CD1c-positive myeloid dendritic cell (primary cell): ENCODE results near the gene SPINK1.
"Not testable (repeated sequence)": the region's sequence is repeated elsewhere in the genome, so short reads cannot be mapped to it uniquely, and the experiment has no call there.

Experiments
- DNase-seq: peaks from one replicate; pipeline ENCODE4 v3.0.0-alpha.2; 2016; ENCODE audit errors: extremely low spot score

Gene SPINK1, protein sequence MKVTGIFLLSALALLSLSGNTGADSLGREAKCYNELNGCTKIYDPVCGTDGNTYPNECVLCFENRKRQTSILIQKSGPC

DNA sequence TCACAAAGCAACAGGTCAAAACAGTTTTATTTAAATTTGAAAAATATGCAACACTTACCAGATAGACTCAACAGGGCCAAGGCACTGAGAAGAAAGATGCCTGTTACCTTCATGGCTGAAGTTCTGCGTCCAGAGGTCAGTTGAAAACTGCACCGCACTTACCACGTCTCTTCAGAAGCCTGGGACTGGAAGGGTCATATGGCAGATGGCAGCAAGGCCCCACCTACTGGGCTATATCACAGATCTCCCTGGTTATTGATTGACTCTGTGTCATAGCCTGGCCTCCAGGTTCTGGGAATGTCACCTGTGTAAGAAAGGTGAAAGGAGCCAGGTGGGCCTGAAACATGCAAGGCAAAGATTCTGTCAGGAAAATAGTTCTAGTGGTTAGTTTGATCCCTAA is at the start of gene SPINK1:
Gene SPINK1 (minus strand): TSS at position 207 of the 400 bp plus-strand sequence. CDS start 94 bp downstream, at position 113.
- no peak for DNase-seq

DNA sequence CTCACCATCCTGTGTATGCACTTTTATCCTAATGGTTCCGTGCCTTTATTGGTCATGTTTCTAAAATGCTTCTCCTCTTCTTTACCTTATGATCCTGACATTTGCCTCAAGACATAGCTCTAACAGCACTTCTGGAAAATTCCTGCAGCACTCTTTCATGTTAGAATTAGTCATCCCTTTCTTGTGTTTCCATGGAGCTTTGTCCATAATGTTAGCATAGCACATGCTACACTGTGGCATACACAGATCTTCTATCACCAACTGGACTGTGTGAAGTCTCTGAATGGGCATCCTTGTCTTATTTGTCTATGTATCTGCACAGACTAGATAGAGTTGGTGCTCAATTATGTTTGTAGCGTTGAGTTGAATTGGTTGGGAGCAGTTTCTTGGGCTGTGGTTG is 49.0 kb upstream of the SPINK1 start:
- DNase-seq = no peak

GRCh38 chr5:147879784-147880183 is 48.3 kb upstream of the SPINK1 start:
- DNase-seq = no peak

- no peak for DNase-seq
These were observed 46.7 kb upstream of the SPINK1 start, which contains the start of gene SCGB3A2 for GRCh38 chr5:147878066-147878759. TSS of gene SCGB3A2 (plus strand) at chr5:147878711. CDS start at chr5:147878804, 93 bp downstream.

- no peak for DNase-seq
These were observed 45.2 kb upstream of the SPINK1 start for GRCh38 chr5:147876626-147877025.

DNA sequence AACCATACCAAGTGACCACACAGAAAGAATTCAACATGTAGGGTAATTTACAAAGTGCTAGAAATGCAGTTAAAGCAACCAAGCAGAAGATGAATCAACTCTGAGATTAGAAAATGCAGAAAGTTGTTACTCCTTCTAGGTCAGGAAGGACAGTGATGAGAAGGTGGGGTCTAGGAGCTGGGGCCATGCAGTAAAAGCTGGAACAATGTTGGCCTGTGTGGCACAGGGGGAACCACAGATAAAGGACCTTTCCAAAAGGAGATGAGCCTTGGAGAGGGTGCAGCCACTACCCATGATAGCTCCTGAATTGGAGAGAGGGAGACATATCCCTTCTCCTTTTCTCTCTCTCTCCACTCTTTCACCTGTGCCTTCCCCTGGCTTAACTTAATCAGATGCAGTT is 44.7 kb upstream of the SPINK1 start:
- DNase-seq = no peak

DNA sequence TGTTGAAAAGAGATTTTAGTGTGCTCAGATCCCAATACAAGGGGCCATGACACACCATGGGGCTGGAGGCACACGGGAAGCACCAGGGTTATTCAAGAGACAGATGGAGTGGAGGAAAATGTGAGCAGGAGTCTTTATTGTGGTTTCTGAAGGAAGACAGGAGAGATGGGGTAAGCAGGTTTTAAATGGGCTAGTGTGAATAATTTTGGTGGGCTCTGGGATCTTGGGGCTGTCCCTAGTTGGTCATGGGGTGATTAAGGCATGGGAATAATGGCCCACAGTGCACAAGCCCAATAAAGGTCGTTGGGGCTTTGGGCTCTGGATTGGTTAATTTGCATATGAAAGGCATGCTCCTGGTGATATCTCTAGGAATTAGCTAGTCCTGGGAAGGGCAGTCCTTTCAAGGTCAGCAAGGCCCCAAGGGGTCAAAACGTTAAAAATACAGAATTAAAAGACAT is 43.5 kb upstream of the SPINK1 start:
- no peak for DNase-seq

- DNase-seq = not testable (repeated sequence)
These were observed 42.8 kb upstream of the SPINK1 start for GRCh38 chr5:147874118-147874875.

DNA sequence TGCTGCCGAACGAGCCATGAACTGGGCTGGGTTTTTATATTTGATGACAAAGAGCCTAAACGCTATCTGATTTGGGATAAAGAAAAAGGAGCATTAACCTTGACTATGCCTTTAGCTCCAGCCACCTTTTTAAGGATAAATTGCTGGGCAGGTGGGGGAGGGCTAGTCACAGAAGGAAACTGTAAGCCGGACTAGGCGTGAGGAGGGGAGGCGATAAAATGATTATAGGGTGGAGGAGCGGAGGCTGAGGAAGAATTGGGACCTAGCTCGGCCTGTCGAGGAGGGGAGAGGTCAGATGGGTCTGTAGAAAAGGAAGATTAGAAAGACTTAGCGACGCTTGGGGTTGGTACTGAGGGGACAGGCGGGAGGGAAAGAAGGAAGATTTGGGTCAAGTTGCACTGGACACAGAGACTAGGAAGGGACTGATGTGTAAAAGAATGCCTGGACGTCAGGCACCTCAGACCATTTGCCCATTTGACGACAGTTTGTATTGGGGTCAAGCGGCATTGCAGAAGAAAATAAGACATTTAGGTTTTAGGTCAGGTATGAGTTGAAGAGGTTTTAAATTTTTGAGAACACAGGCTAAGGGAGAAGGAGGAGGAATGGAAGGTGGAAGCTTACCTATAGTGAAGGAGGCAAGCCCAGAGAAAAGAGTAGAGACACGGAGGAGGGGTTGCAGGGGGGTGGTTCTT is 41.4 kb upstream of the SPINK1 start:
- not testable (repeated sequence) for DNase-seq

GRCh38 chr5:147871980-147872549 is 40.6 kb upstream of the SPINK1 start:
- DNase-seq = not testable (repeated sequence)

DNA sequence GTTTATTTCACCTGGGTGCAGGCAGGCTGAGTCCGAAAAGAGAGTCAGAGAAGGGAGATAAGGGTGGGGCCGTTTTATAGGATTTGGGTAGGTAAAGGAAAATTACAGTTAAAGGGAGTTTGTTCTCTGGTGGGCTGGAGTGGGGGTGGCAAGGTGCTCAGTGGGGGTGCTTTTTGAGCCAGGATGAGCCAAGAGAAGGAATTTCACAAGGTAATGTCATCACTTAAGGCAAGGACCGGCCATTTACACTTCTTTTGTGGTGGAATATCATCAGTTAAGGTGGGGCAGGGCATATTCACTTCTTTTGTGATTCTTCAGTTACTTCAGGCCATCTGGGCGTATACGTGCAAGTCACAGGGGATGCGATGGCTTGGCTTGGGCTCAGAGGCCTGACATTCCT is 38.4 kb upstream of the SPINK1 start:
- DNase-seq = not testable (repeated sequence)

DNA sequence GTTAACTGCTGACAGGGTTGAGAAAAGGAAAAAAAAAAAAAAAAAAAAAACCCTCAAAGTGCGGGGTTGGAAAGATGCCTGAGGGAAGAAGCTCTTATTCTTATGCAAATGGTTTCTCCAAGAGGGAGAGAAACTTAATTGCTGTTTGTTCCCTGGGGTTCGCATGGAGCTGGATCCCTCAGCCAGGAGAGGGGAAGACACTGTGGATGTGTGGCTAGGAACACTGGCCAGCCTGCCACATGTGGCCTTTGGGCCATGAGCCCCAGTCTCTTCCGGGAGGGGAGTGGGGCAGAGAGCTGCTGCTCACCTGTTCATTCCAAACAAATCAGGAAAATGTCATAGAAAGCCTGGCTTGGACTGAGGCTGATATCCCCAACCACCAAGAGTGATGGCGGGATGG is 37.6 kb upstream of the SPINK1 start:
- DNase-seq = no peak

GRCh38 chr5:147863454-147864158 is 32.1 kb upstream of the SPINK1 start:
- DNase-seq = no peak

GRCh38 chr5:147860641-147861025 is 29.2 kb upstream of the SPINK1 start:
- DNase-seq = no peak

- no peak for DNase-seq
These were observed 28.6 kb upstream of the SPINK1 start for GRCh38 chr5:147859962-147860640.

DNA sequence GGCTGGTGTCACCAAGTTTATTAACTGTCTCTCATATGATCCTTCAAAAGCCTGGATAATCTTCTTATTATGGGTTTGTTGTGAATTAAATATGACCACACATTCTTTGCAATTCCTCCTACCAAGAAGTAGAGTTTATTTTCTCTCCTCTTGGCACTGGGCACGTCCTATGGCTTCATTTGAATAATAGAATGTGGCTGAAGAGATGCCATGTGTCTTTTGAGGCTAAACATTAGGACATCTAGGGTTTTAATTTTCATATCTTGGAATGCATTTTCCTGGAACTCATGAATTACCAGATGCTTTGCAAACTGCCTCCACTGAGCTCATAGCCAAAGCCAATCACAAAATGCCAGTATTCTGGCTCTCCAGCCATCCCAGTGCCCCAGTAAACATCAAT is 27.1 kb upstream of the SPINK1 start:
- no peak for DNase-seq

GRCh38 chr5:147857302-147858129 is 26.0 kb upstream of the SPINK1 start:
- peak; percentile 59 for DNase-seq

DNA sequence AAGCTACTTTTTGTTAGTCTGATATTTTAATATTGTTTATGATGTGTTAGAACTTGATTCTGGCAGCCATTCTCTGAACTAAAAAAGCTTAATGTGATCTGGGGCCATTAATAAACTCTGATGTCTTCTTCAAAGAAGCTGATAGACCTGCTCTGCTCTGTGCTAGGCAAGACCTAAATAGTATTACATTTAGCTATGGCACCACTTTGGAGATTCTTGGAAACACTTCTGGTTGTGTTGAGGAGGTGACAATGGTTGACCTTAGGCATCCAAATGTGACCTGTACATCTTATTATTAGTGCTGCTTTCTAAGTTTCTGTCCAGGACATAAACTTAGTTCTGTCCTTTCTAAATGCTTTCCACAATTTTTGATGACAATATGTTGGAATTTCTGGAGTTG is 25.3 kb upstream of the SPINK1 start:
- DNase-seq = no peak

DNA sequence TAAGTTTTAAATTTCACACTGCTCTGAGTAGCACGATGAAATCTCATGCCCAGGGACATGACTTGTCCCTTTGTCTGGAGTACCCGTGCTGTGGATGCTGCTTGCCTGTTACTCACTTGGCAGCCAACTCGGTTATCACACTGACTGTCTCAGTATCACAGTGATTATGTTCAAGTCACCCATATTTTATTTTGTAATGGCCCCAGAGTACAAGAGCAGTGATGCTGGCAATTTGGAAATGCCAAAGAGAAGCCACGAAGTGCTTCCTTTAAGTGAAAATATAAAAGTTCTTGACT is 24.3 kb upstream of the SPINK1 start:
- DNase-seq = no peak
